ENCODE results near the gene TBCC. TPM values are rescaled to one million over a fixed set of nuclear protein-coding genes. Genes with fewer than 3 reads are reported as not detected.
"Not testable (repeated sequence)": the region's sequence is repeated elsewhere in the genome, so short reads cannot be mapped to it uniquely, and the experiment has no call there.

TBCC gene
- total and polyA plus RNA-seq, 7 donors = 16.6 to 39.6 (median 30.6) TPM

DNA sequence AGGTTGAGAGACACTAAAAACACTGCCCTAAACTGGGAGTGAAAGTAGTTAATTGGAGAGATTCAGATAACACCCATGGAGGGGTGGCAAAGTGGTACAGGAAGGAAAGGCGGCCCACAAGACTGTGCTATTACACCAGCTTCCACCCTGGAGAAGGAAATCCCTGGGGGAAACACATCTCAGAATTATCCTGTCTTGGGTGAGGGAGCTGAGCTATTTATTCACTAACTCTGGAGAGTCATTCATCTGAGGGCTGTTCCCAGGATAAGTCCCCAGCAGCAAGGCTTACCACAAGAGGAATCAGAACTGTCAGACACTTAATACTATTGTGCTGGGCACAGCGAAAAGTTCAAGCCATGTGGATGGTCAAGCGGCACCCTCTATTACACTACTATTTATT, 9.9 kb downstream of the TBCC start:
- DNase-seq = no peak
- H3K4me1 ChIP-seq = no peaks in the 10 kb centered on the region
- intact Hi-C loops (cut with DNase I) = no loop called here
- H3K9me3 ChIP-seq = no peaks in the 10 kb centered on the region
- no peak overlapping the region for H3K27ac ChIP-seq
- TF ChIP-seq CTCF (IDR thresholded peaks at IDR 0.05) (no peak), POLR2AphosphoS5 (IDR thresholded peaks at IDR 0.05) (no peak), POLR2A (IDR thresholded peaks at IDR 0.05) (no peak), EP300 (IDR thresholded peaks at IDR 0.05) (no peak)
- H3K36me3 ChIP-seq = no peaks in the 10 kb centered on the region
- WGBS, 2 donors = 92 to 97% methylated on average over 3 of the region's 3 CpGs
- no peaks in the 10 kb centered on the region for H3K27me3 ChIP-seq
- no peak overlapping the region for H3K4me3 ChIP-seq

- DNase-seq; H3K4me3 ChIP-seq; H3K9me3 ChIP-seq; H3K36me3 ChIP-seq; intact Hi-C loops (cut with DNase I); H3K4me1 ChIP-seq; H3K27ac ChIP-seq; H3K27me3 ChIP-seq: not testable (repeated sequence)
- WGBS, 2 donors = 87 to 88% methylated on average over 13 of the region's 13 CpGs
Measured at GRCh38 chr6:42733867-42734481, 11.9 kb downstream of the TBCC start.

GRCh38 chr6:42729731-42730130, 16.2 kb downstream of the TBCC start:
- Histone ChIP-seq H3K27me3 (no peaks in the 10 kb centered on the region), H3K36me3 (no peaks in the 10 kb centered on the region), H3K4me3 (no peak overlapping the region), H3K9me3 (no peaks in the 10 kb centered on the region), H3K27ac (no peak overlapping the region), H3K4me1 (peaks cover 0 to 27% (median 13%) of the 10 kb centered on the region in 4 donors)
- no peak for DNase-seq
- TF ChIP-seq POLR2AphosphoS5 (IDR thresholded peaks at IDR 0.05) (no peak), POLR2A (IDR thresholded peaks at IDR 0.05) (no peak), CTCF (IDR thresholded peaks at IDR 0.05) (no peak), EP300 (IDR thresholded peaks at IDR 0.05) (no peak)
- intact Hi-C loops (cut with DNase I) = loop anchor here (5.0 kb wide), 1 partner anchor 37 kb away; no protein-coding TSS in a partner anchor
- WGBS, 2 donors = 52 to 53% methylated on average over 3 of the region's 3 CpGs

GRCh38 chr6:42727627-42728026, 18.3 kb downstream of the TBCC start:
- Histone ChIP-seq H3K27ac (peak overlapping the region; percentile 76 to 90 (median 87)), H3K4me1 (peaks cover 0 to 31% (median 13%) of the 10 kb centered on the region in 4 donors), H3K9me3 (no peaks in the 10 kb centered on the region), H3K4me3 (peak overlapping the region; percentile 31 to 60 (median 52)), H3K36me3 (peaks cover 0 to 7% (median 0%) of the 10 kb centered on the region in 4 donors), H3K27me3 (no peaks in the 10 kb centered on the region)
- 77 to 83% methylated on average over 22 of the region's 22 CpGs for WGBS, 2 donors
- DNase-seq = peak; percentile 71
- TF ChIP-seq POLR2AphosphoS5 (IDR thresholded peaks at IDR 0.05) (peak in 2 of 4 donors; percentile 22 to 59), POLR2A (IDR thresholded peaks at IDR 0.05) (no peak), CTCF (IDR thresholded peaks at IDR 0.05) (no peak), EP300 (IDR thresholded peaks at IDR 0.05) (no peak)
- intact Hi-C loops (cut with DNase I) = loop anchor here (2.0 to 5.0 kb wide), 4 partner anchors 19 to 149 kb away; partner anchors contain the start of gene TBCC

DNA sequence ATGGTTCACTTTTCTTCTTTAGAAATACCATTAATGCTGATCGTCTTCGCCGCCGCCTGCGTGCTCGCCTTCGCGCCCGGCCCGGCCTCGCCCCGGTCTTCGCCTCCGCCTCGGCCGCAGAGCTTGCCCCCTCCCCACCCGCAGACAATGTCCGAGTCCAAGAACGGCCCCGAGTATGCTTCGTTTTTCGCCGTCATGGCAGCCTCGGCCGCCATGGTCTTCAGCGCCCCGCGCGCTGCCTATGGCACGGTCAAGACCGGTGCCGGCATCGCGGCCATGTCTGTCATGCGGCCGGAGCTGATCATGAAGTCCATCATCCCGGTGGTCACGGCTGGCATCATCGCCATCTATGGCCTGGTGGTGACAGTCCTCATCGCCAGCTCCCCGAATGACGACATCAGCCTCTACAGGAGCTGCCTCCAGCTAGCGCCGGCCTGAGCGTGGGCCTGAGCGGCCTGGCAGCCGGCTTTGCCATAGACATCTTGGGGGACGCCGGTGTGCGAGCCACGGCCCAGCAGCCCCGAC, 18.8 kb downstream of the TBCC start:
- intact Hi-C loops (cut with DNase I) = loop anchor here (2.0 to 5.0 kb wide), 4 partner anchors 20 to 150 kb away; partner anchors contain the start of gene TBCC
- TF ChIP-seq POLR2AphosphoS5 (IDR thresholded peaks at IDR 0.05) (no peak), CTCF (IDR thresholded peaks at IDR 0.05) (no peak), POLR2A (IDR thresholded peaks at IDR 0.05) (no peak), EP300 (IDR thresholded peaks at IDR 0.05) (no peak)
- peaks cover 0 to 11% (median 0%) of the 10 kb centered on the region in 4 donors for H3K36me3 ChIP-seq
- WGBS, 2 donors = 19 to 20% methylated on average over 52 of the region's 52 CpGs
- DNase-seq = peak; percentile 79
- no peaks in the 10 kb centered on the region for H3K9me3 ChIP-seq
- peaks cover 0 to 31% (median 13%) of the 10 kb centered on the region in 4 donors for H3K4me1 ChIP-seq
- H3K27me3 ChIP-seq = no peaks in the 10 kb centered on the region
- H3K27ac ChIP-seq = peak overlapping the region; percentile 76 to 90 (median 87)
- H3K4me3 ChIP-seq = peak overlapping the region; percentile 31 to 60 (median 52)

Data from sigmoid colon (tissue), 7 donors.